ENCODE measurements around the gene RPUSD3. TPM values are rescaled to one million over a fixed set of nuclear protein-coding genes. Genes with fewer than 3 reads are reported as not detected.
"Not testable (repeated sequence)": the region's sequence is repeated elsewhere in the genome, so short reads cannot be mapped to it uniquely, and the experiment has no call there.

The RPUSD3 gene
- total and polyA plus RNA-seq, 2 of the 4 experiments (the other 2 are of a cell fraction) = 30.3 to 49.4 TPM

DNA sequence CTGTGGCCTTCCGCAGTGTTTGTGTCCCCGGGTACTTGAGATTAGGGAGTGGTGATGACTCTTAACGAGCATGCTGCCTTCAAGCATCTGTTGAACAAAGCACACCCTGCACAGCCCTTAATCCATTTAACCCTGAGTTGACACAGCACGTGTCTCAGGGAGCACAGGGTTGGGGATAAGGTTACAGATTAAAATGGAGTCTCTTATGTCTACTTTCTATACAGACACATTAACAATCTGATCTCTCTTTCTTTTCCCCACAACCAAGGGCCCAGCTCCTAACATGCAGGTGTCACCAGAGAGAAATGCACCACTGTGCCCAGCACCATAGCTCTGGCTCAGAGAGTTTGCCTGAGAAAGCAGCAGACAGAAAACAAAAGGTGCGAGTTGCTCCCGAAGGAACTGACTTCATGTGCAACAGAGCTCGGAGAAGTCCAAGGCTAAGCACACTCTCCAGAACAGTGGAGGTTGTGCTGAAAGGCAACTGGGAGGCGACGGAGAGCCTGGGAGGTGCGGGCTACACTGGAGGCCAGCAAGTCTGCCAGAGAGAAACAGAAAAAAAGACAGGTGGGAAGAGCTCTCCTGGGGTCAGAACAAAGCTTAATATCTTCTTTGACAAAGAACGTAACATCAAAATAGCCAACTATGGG, 10.6 kb upstream of the RPUSD3 start:
- in situ Hi-C loops (cut with MboI; ENCODE audit: low sequenced_read_pairs) = not testable (repeated sequence)

More for the DNA sequence above, 10.6 kb upstream of the RPUSD3 start:
- ATAC-seq (ENCODE audit: low read depth); H4K8ac ChIP-seq (ENCODE audit: low read depth in 2 of 2, low read length in 2 of 2); H3K9me1 ChIP-seq (ENCODE audit: insufficient read depth, low read length); H3K4me3 ChIP-seq (ENCODE audit: insufficient read depth, low read depth, low read length); H2BK120ac ChIP-seq (ENCODE audit: low read depth, low read length); H3K4ac ChIP-seq (ENCODE audit: low read depth, low read length); H4K5ac ChIP-seq (ENCODE audit: low read depth, low read length); H3K56ac ChIP-seq (ENCODE audit: extremely low read depth, insufficient read depth, low read length); H3K4me1 ChIP-seq (ENCODE audit: control insufficient read depth, insufficient read depth, low read length); H3K23ac ChIP-seq (ENCODE audit: low read depth, low read length); H4K91ac ChIP-seq (ENCODE audit: insufficient read depth, low read depth, low read length); H3K18ac ChIP-seq (ENCODE audit: low read depth, low read length); intact Hi-C loops (cut with micrococcal nuclease); BruUV-seq (replicated peaks); H2AK5ac ChIP-seq (ENCODE audit: low read depth, low read length); H3K4me2 ChIP-seq (ENCODE audit: low read depth, low read length); H2BK15ac ChIP-seq (ENCODE audit: low read depth, low read length); H2BK20ac ChIP-seq (ENCODE audit: low read depth, low read length); H4K20me1 ChIP-seq (ENCODE audit: insufficient read depth, low read length); H3K27me3 ChIP-seq (ENCODE audit: control insufficient read depth, insufficient read depth, low read length); H3K14ac ChIP-seq (replicated peaks; ENCODE audit: low read depth, low read length); H3K27ac ChIP-seq (ENCODE audit: insufficient read depth, low read length); H2AFZ ChIP-seq (replicated peaks; ENCODE audit: low read length, poor library complexity); H2BK5ac ChIP-seq (ENCODE audit: low read depth, low read length, poor library complexity, severe bottlenecking); H3K9ac ChIP-seq (ENCODE audit: low read depth, low read length); H2AK9ac ChIP-seq (replicated peaks; ENCODE audit: low read depth, low read length, poor library complexity); dilution Hi-C loops (cut with HindIII; ENCODE audit: low sequenced_read_pairs, unreplicated experiment); H3K9me3 ChIP-seq (ENCODE audit: control insufficient read depth, insufficient read depth, low read length); H3K36me3 ChIP-seq (ENCODE audit: control insufficient read depth, insufficient read depth, low read length); POLR2A ChIA-PET (ENCODE audit: unreplicated experiment); DNase-seq; H3K79me1 ChIP-seq (ENCODE audit: low read depth in 1 of 2, low read length in 2 of 2): not testable (repeated sequence)
- WGBS, 2 experiments (ENCODE audit: extremely low coverage in 2 of 2, insufficient read length in 1 of 2) = no CpG with 5 or more reads among the region's 11 CpGs
- CTCF ChIA-PET = interaction anchor here (1.1 kb wide), 1 partner anchor 11 kb away, joined by 3 read pairs; the partner anchor contains the start of gene RPUSD3
